ENCODE data around the gene DGKI. TPM values are rescaled to one million over a fixed set of nuclear protein-coding genes. Genes with fewer than 3 reads are reported as not detected.

Gene DGKI
- total RNA-seq, 3 donors from 2014 or later (not counting 1 experiment from before 2014, with no cell fraction given): 0.53 TPM; not detected in 2

GRCh38 chr7:137519947-137520346, 326.8 kb downstream of the DGKI start:
- intact Hi-C loops (cut with micrococcal nuclease): no loop called here
- Histone ChIP-seq H3K9me3 (ENCODE audit: control insufficient read depth, insufficient read depth, low read length) (no peaks in the 10 kb centered on the region), H3K27me3 (ENCODE audit: control insufficient read depth, insufficient read depth, low read length) (no peaks in the 10 kb centered on the region), H3K27ac (ENCODE audit: low read length) (no peak overlapping the region), H3K4me3 (ENCODE audit: low read length) (no peak overlapping the region), H3K4me1 (ENCODE audit: control insufficient read depth, insufficient read depth, low read length) (no peaks in the 10 kb centered on the region), H3K36me3 (ENCODE audit: control insufficient read depth, insufficient read depth, low read length) (no peaks in the 10 kb centered on the region)
- Mint-ChIP-seq H3K4me1 (no peaks in the 10 kb centered on the region), H3K36me3 (no peaks in the 10 kb centered on the region), H3K27me3 (ENCODE audit: low read depth in 2 of 2) (no peaks in the 10 kb centered on the region), H3K9me3 (peaks cover 6 to 10% of the 10 kb centered on the region in 2 donors), H3K4me3 (no peak overlapping the region), H3K27ac (no peak overlapping the region)
- TF ChIP-seq, protein P1, sequence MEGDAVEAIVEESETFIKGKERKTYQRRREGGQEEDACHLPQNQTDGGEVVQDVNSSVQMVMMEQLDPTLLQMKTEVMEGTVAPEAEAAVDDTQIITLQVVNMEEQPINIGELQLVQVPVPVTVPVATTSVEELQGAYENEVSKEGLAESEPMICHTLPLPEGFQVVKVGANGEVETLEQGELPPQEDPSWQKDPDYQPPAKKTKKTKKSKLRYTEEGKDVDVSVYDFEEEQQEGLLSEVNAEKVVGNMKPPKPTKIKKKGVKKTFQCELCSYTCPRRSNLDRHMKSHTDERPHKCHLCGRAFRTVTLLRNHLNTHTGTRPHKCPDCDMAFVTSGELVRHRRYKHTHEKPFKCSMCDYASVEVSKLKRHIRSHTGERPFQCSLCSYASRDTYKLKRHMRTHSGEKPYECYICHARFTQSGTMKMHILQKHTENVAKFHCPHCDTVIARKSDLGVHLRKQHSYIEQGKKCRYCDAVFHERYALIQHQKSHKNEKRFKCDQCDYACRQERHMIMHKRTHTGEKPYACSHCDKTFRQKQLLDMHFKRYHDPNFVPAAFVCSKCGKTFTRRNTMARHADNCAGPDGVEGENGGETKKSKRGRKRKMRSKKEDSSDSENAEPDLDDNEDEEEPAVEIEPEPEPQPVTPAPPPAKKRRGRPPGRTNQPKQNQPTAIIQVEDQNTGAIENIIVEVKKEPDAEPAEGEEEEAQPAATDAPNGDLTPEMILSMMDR (IDR thresholded peaks at IDR 0.05): no peak
- no peak for ATAC-seq
- WGBS (ENCODE audit: insufficient coverage): no CpG with 5 or more reads among the region's 1 CpG
- no peak for DNase-seq

GRCh38 chr7:137519181-137519691, 327.5 kb downstream of the DGKI start:
- no peaks in the 10 kb centered on the region for H3K27me3 Mint-ChIP-seq (ENCODE audit: low read depth in 2 of 2)
- H3K4me3 Mint-ChIP-seq: no peak overlapping the region
- 94% methylated on average over 4 of the region's 4 CpGs for WGBS (ENCODE audit: insufficient coverage)
- no peaks in the 10 kb centered on the region for H3K4me1 Mint-ChIP-seq
- DNase-seq: no peak
- peaks cover 12 to 15% of the 10 kb centered on the region in 2 donors for H3K9me3 Mint-ChIP-seq
- H3K27ac ChIP-seq (ENCODE audit: low read length): no peak overlapping the region
- TF ChIP-seq, protein P1 (IDR thresholded peaks at IDR 0.05): no peak
- H3K4me1 ChIP-seq (ENCODE audit: control insufficient read depth, insufficient read depth, low read length): no peaks in the 10 kb centered on the region
- H3K36me3 Mint-ChIP-seq: no peaks in the 10 kb centered on the region
- H3K9me3 ChIP-seq (ENCODE audit: control insufficient read depth, insufficient read depth, low read length): no peaks in the 10 kb centered on the region
- no peak overlapping the region for H3K4me3 ChIP-seq (ENCODE audit: low read length)
- no peak overlapping the region for H3K27ac Mint-ChIP-seq
- ATAC-seq: no peak
- no peaks in the 10 kb centered on the region for H3K27me3 ChIP-seq (ENCODE audit: control insufficient read depth, insufficient read depth, low read length)
- intact Hi-C loops (cut with micrococcal nuclease): no loop called here
- H3K36me3 ChIP-seq (ENCODE audit: control insufficient read depth, insufficient read depth, low read length): no peaks in the 10 kb centered on the region

- TF ChIP-seq, protein P1 (IDR thresholded peaks at IDR 0.05): no peak
- Mint-ChIP-seq H3K9me3 (peaks cover 19% of the 10 kb centered on the region in 2 donors), H3K4me1 (no peaks in the 10 kb centered on the region), H3K4me3 (no peak overlapping the region), H3K36me3 (no peaks in the 10 kb centered on the region), H3K27ac (no peak overlapping the region), H3K27me3 (ENCODE audit: low read depth in 2 of 2) (no peaks in the 10 kb centered on the region)
- DNase-seq (no peak), ATAC-seq (no peak)
- intact Hi-C loops (cut with micrococcal nuclease): no loop called here
- Histone ChIP-seq H3K4me3 (ENCODE audit: low read length) (no peak overlapping the region), H3K4me1 (ENCODE audit: control insufficient read depth, insufficient read depth, low read length) (no peaks in the 10 kb centered on the region), H3K36me3 (ENCODE audit: control insufficient read depth, insufficient read depth, low read length) (no peaks in the 10 kb centered on the region), H3K9me3 (ENCODE audit: control insufficient read depth, insufficient read depth, low read length) (no peaks in the 10 kb centered on the region), H3K27me3 (ENCODE audit: control insufficient read depth, insufficient read depth, low read length) (no peaks in the 10 kb centered on the region), H3K27ac (ENCODE audit: low read length) (no peak overlapping the region)
- 72% methylated on average over 2 of the region's 2 CpGs for whole genome bisulfite sequencing (ENCODE audit: insufficient coverage)
Observed at GRCh38 chr7:137513091-137513490, 333.7 kb downstream of the DGKI start.

DNA sequence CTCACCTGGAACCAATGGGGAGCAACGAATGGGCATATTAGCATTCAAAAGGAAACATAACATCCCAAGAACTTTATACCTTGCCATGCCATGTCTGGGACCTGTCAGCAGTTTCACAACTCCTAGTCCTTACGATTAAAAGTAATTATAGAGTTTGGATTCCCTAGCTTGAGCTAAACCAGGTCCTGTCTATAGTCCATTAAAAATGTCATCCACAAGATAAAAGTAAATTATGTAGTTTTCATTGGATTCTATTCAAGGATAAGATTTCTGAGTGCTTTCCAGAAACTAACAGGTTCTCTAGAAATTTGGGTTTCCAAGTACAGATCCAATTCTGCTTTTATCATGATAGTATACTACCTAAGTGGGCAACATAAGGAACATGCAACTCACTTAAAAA, 339.7 kb downstream of the DGKI start:
- no peaks in the 10 kb centered on the region for H3K36me3 Mint-ChIP-seq
- DNase-seq (no peak), ATAC-seq (no peak)
- 65% methylated on average over 2 of the region's 2 CpGs for whole genome bisulfite sequencing (ENCODE audit: insufficient coverage)
- H3K27ac Mint-ChIP-seq: no peak overlapping the region
- H3K4me3 Mint-ChIP-seq: no peak overlapping the region
- Histone ChIP-seq H3K27me3 (ENCODE audit: control insufficient read depth, insufficient read depth, low read length) (no peaks in the 10 kb centered on the region), H3K36me3 (ENCODE audit: control insufficient read depth, insufficient read depth, low read length) (no peaks in the 10 kb centered on the region), H3K4me1 (ENCODE audit: control insufficient read depth, insufficient read depth, low read length) (no peaks in the 10 kb centered on the region), H3K9me3 (ENCODE audit: control insufficient read depth, insufficient read depth, low read length) (no peaks in the 10 kb centered on the region), H3K4me3 (ENCODE audit: low read length) (no peak overlapping the region), H3K27ac (ENCODE audit: low read length) (no peak overlapping the region)
- H3K4me1 Mint-ChIP-seq: no peaks in the 10 kb centered on the region
- peaks cover 15 to 21% of the 10 kb centered on the region in 2 donors for H3K9me3 Mint-ChIP-seq
- intact Hi-C loops (cut with micrococcal nuclease): no loop called here
- H3K27me3 Mint-ChIP-seq (ENCODE audit: low read depth in 2 of 2): peaks cover 0 to 2% of the 10 kb centered on the region in 2 donors
- TF ChIP-seq, protein P1 (IDR thresholded peaks at IDR 0.05): no peak

Data from natural killer cell (primary cell).